ENCODE results near the gene ZNF750. TPM values are rescaled to one million over a fixed set of nuclear protein-coding genes. Genes with fewer than 3 reads are reported as not detected.

Gene ZNF750
- total and polyA plus RNA-seq, 2 experiments from 2014 or later, result 0.13 to 0.17 TPM

GRCh38 chr17:82879241-82879640, 39.4 kb upstream of the ZNF750 start:
- Histone ChIP-seq H3K27me3 (ENCODE audit: insufficient read depth) (no peaks in the 10 kb centered on the region), H3K4me3 (no peak overlapping the region), H3K4me1 (ENCODE audit: insufficient read depth) (no peaks in the 10 kb centered on the region), H4K20me1 (replicated peaks; ENCODE audit: insufficient read depth) (no peaks in the 10 kb centered on the region), H3K36me3 (ENCODE audit: insufficient read depth) (no peaks in the 10 kb centered on the region), H2AFZ (no peak overlapping the region), H3K4me2 (no peak overlapping the region), H3F3A (replicated peaks; ENCODE audit: low read depth) (no peaks in the 10 kb centered on the region), H3K79me2 (replicated peaks; ENCODE audit: insufficient read depth) (peaks cover 67% of the 10 kb centered on the region), H3K9me2 (ENCODE audit: insufficient read depth) (no peaks in the 10 kb centered on the region), H3K27ac (ENCODE audit: low read depth) (no peak overlapping the region)
- Mint-ChIP-seq H3K36me3 (ENCODE audit: low read depth) (peaks cover 11% of the 10 kb centered on the region; the same call in 2 of the 3 replicates), H3K4me1 (peaks cover 42% of the 10 kb centered on the region), H3K9me3 (no peaks in the 10 kb centered on the region), H3K27ac (peak overlapping the region; percentile 85; the same call in 1 of the 2 replicates), H3K27me3 (ENCODE audit: insufficient read depth, low read depth, poor library complexity) (peaks cover 3% of the 10 kb centered on the region), H3K4me3 (no peak overlapping the region)
- no peak for ATAC-seq
- TF ChIP-seq EZH2 (IDR thresholded peaks at IDR 0.05; ENCODE audit: low read depth, unreplicated experiment) (no peak), ZNF114 (CRISPR knock-in tag; IDR thresholded peaks at IDR 0.05) (no peak), EZH2phosphoT487 (IDR thresholded peaks at IDR 0.05; ENCODE audit: unreplicated experiment) (no peak), NANOG (IDR thresholded peaks at IDR 0.05; ENCODE audit: borderline replicate concordance) (no peak), ETS1 (IDR thresholded peaks at IDR 0.05) (no peak), CTCF (conservative IDR thresholded peaks at IDR 0.05; ENCODE audit: low read depth in 2 of 2) (no peak), REST (IDR thresholded peaks at IDR 0.05; ENCODE audit: unreplicated experiment) (no peak), STAT1 (IDR thresholded peaks at IDR 0.05; ENCODE audit: unreplicated experiment) (no peak), JUNB (IDR thresholded peaks at IDR 0.05; ENCODE audit: unreplicated experiment) (no peak), POLR2AphosphoS5 (IDR thresholded peaks at IDR 0.05; ENCODE audit: low read depth) (no peak)
- no peak for DNase-seq (ENCODE audit: low spot score)

Measured in GM23338 (cell line).